Endothelial cell (in vitro differentiated cells): Measurements from ENCODE around the gene VRK2. TPM values are rescaled to one million over a fixed set of nuclear protein-coding genes. Genes with fewer than 3 reads are reported as not detected.

Experiments used
- DNase-seq: peaks from one replicate; pipeline ENCODE4 v3.0.0; 2021; ENCODE audit warnings: low spot score
- H3K27ac Mint-ChIP-seq: one replicate; pipeline ENCODE4 v1.8.0; 2021; ENCODE audit warnings: mixed read lengths, inconsistent platforms; ENCODE audit not compliant: unreplicated experiment
- H3K27me3 Mint-ChIP-seq: one replicate; pipeline ENCODE4 v1.8.0; 2021; ENCODE audit warnings: mild to moderate bottlenecking, moderate library complexity, mixed read lengths, inconsistent platforms; ENCODE audit not compliant: unreplicated experiment
- H3K36me3 Mint-ChIP-seq: one replicate; pipeline ENCODE4 v1.8.0; 2021; ENCODE audit warnings: mild to moderate bottlenecking, low read depth, mixed read lengths, inconsistent platforms; ENCODE audit not compliant: unreplicated experiment
- H3K4me1 Mint-ChIP-seq: one replicate; pipeline ENCODE4 v1.8.0; 2021; ENCODE audit warnings: mild to moderate bottlenecking, mixed read lengths, inconsistent platforms; ENCODE audit not compliant: unreplicated experiment
- H3K4me3 Mint-ChIP-seq: one replicate; pipeline ENCODE4 v1.8.0; 2021; ENCODE audit warnings: mild to moderate bottlenecking, mixed read lengths, inconsistent platforms; ENCODE audit not compliant: unreplicated experiment
- H3K9me3 Mint-ChIP-seq: one replicate; pipeline ENCODE4 v1.8.0; 2021; ENCODE audit warnings: mixed read lengths, inconsistent platforms; ENCODE audit not compliant: unreplicated experiment
- CTCF ChIP-seq: fragments of 200-600 bp; sonication (generic); IDR thresholded peaks from one replicate; pipeline ENCODE4 v1.5.0; 2021; ENCODE audit warnings: antibody characterized with exemption; ENCODE audit not compliant: unreplicated experiment
- total RNA-seq: library from RNA; stranded (reverse); fragmentation: NEBNext Ultra II Directional; extraction: Animal tissue kit (Norgen Biotek cat#: 25700); gene quantifications from one replicate; pipeline ENCODE4 v1.2.1, GENCODE V29; 2021; ENCODE audit not compliant: unreplicated experiment

Gene VRK2
- total RNA-seq, 1 donor from 2014 or later, result 18.3 TPM

GRCh38 chr2:58033530-58033929 is 13.1 kb upstream of the VRK2 start:
- DNase-seq, result no peak
- Mint-ChIP-seq H3K27ac (no peak overlapping the region), H3K4me3 (no peak overlapping the region), H3K27me3 (no peaks in the 10 kb centered on the region), H3K36me3 (no peaks in the 10 kb centered on the region), H3K9me3 (no peaks in the 10 kb centered on the region), H3K4me1 (no peaks in the 10 kb centered on the region)
- no peak for TF ChIP-seq CTCF

- no peak overlapping the region for H3K27ac Mint-ChIP-seq
- H3K36me3 Mint-ChIP-seq, result no peaks in the 10 kb centered on the region
- peaks cover 4% of the 10 kb centered on the region for H3K4me1 Mint-ChIP-seq
- no peak overlapping the region for H3K4me3 Mint-ChIP-seq
- no peak for TF ChIP-seq CTCF
- no peaks in the 10 kb centered on the region for H3K9me3 Mint-ChIP-seq
- DNase-seq, result no peak
- H3K27me3 Mint-ChIP-seq, result no peaks in the 10 kb centered on the region
Observed at GRCh38 chr2:58035352-58035751, 11.3 kb upstream of the VRK2 start.

GRCh38 chr2:58039170-58039611 is 7.4 kb upstream of the VRK2 start:
- DNase-seq, result no peak
- no peaks in the 10 kb centered on the region for H3K27me3 Mint-ChIP-seq
- no peak for TF ChIP-seq CTCF
- H3K4me1 Mint-ChIP-seq, result peaks cover 4% of the 10 kb centered on the region
- H3K4me3 Mint-ChIP-seq, result no peak overlapping the region
- H3K27ac Mint-ChIP-seq, result no peak overlapping the region
- no peaks in the 10 kb centered on the region for H3K9me3 Mint-ChIP-seq
- H3K36me3 Mint-ChIP-seq, result no peaks in the 10 kb centered on the region

- TF ChIP-seq CTCF, result no peak
- Mint-ChIP-seq H3K9me3 (no peaks in the 10 kb centered on the region), H3K36me3 (no peaks in the 10 kb centered on the region), H3K4me1 (peaks cover 4% of the 10 kb centered on the region), H3K4me3 (no peak overlapping the region), H3K27ac (no peak overlapping the region), H3K27me3 (no peaks in the 10 kb centered on the region)
- DNase-seq, result no peak
Observed at GRCh38 chr2:58042486-58042970, 4.1 kb upstream of the VRK2 start.

GRCh38 chr2:58044145-58044544 is 2.5 kb upstream of the VRK2 start:
- no peak for DNase-seq
- no peaks in the 10 kb centered on the region for H3K36me3 Mint-ChIP-seq
- H3K9me3 Mint-ChIP-seq, result no peaks in the 10 kb centered on the region
- H3K27me3 Mint-ChIP-seq, result no peaks in the 10 kb centered on the region
- H3K4me1 Mint-ChIP-seq, result peaks cover 3% of the 10 kb centered on the region
- no peak overlapping the region for H3K27ac Mint-ChIP-seq
- no peak for TF ChIP-seq CTCF
- H3K4me3 Mint-ChIP-seq, result no peak overlapping the region
